Myometrial cell (primary cell): ENCODE measurements around the gene PROM1. TPM values are rescaled to one million over a fixed set of nuclear protein-coding genes. Genes with fewer than 3 reads are reported as not detected.

Source experiments
- total RNA-seq: library from RNA; depleted of rRNA; stranded (reverse); fragments of >200 nt; gene quantifications from 2 replicates; pipeline ENCODE4 v1.2.3, GENCODE V29; 2015

The PROM1 gene, protein sequence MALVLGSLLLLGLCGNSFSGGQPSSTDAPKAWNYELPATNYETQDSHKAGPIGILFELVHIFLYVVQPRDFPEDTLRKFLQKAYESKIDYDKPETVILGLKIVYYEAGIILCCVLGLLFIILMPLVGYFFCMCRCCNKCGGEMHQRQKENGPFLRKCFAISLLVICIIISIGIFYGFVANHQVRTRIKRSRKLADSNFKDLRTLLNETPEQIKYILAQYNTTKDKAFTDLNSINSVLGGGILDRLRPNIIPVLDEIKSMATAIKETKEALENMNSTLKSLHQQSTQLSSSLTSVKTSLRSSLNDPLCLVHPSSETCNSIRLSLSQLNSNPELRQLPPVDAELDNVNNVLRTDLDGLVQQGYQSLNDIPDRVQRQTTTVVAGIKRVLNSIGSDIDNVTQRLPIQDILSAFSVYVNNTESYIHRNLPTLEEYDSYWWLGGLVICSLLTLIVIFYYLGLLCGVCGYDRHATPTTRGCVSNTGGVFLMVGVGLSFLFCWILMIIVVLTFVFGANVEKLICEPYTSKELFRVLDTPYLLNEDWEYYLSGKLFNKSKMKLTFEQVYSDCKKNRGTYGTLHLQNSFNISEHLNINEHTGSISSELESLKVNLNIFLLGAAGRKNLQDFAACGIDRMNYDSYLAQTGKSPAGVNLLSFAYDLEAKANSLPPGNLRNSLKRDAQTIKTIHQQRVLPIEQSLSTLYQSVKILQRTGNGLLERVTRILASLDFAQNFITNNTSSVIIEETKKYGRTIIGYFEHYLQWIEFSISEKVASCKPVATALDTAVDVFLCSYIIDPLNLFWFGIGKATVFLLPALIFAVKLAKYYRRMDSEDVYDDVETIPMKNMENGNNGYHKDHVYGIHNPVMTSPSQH
- total RNA-seq: 1.2 TPM in 1 of 2 replicates, not detected in the other

GRCh38 chr4:16083241-16084191, at the start of gene PROM1:
TSS of gene PROM1 (minus strand) at chr4:16084023. CDS start at chr4:16075906, 8,117 bp downstream.

DNA sequence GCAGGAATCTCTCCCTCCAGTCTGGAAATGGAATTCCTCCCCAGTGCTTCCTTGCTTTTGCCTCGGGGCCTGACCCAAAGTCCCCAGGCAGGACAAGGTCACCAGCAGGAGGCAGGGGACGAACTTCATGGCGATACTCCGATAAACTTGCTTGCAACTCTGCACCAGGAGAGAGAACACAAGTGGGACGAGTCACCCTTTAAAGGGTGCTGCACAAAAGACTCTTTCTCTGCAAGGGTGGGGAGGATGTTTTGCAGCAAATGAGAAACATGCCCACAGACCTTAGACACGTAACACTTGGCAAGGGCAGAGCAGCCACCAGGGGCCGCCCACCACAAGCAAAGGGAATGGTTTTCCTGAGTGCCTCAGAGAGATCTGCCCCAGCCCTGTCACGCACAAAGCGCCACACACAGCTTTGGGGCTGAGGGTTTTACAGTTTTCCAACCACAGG, 120.8 kb downstream of the PROM1 start, which contains the start of gene FGFBP2:
Gene FGFBP2 (minus strand): TSS at position 175 of the 451 bp plus-strand sequence. CDS start 46 bp downstream, at position 129.

GRCh38 chr4:15938640-15939039, 145.2 kb downstream of the PROM1 start, which contains the start of gene FGFBP1:
TSS of gene FGFBP1 (minus strand) at chr4:15938740. CDS start at chr4:15936632, 2,108 bp downstream.

Other genes starting within 250 kb of the PROM1 start
- not detected in 2 replicates for gene FGFBP1, start 145.3 kb downstream of the PROM1 start, total RNA-seq
- not detected in 2 replicates for gene FGFBP2, start 120.8 kb downstream of the PROM1 start, total RNA-seq
- 7.4 and 10.1 TPM in 2 replicates for gene TAPT1, start 142.4 kb upstream of the PROM1 start, total RNA-seq